ENCODE results near the gene COL9A1.

The COL9A1 gene

DNA sequence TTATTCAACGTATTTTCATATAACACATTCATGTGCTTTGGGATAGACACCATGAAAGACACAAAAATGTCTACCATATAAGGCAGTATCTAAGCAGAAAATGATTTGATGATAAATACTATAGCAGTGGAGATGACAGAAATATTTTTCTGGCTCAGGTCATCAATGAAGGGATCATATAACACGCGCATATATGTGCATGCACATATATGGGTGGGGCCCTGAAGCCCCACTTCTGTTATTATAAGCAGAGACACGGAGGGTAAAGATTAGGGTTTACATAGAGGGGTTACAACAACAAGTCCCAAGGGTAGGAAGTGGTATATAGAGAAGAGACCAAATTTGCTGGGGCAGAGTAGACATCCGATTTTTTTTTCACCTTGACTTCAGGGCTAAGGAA, 16.0 kb downstream of the COL9A1 start:
- DNase-seq, result no peak

DNA sequence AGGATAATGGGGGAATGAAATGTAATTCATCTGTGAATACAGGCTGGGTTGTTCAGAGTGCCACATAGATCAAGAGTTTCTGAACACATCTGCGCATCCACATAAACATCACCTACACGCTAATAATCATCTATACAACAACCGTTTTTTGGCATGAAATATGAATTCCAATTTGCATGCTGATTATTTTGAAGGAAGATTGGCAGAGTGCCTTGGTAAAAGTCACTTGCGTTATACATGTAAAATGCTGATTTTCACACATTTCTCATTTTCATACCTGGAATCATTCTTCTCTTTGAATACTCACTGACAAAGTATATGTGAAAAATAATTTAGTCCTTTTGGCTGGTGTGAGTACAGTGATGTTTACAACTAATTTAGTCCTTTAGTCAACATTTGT, 17.7 kb downstream of the COL9A1 start:
- no peak for DNase-seq

DNA sequence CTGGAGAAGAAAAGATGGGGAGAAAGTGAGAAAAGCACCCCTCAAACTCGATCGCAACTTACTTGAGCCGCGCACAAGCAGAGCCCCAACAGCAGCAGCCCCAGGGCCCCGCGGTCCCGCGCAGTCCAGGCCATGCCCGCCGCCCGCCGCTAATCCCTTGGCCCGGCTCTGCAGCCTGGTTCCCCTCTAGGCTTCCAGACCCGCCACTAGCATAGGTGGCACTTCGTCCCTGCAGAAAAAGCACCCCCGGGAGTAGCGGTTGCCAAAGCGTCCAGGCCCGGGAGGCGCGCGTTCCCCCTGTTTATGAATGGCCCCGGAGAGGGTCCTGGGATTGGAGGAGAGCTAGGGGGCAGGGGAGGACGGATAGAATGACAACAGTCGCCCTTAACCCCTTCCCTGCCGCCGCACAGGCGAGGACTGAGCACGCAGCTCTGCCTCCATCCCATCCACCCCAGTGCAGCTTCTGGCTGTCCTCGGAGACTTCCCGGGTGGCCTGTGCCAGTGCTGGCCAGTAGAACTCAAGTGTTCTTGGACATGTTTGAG, 19.9 kb downstream of the COL9A1 start:
- DNase-seq, result no peak

DNA sequence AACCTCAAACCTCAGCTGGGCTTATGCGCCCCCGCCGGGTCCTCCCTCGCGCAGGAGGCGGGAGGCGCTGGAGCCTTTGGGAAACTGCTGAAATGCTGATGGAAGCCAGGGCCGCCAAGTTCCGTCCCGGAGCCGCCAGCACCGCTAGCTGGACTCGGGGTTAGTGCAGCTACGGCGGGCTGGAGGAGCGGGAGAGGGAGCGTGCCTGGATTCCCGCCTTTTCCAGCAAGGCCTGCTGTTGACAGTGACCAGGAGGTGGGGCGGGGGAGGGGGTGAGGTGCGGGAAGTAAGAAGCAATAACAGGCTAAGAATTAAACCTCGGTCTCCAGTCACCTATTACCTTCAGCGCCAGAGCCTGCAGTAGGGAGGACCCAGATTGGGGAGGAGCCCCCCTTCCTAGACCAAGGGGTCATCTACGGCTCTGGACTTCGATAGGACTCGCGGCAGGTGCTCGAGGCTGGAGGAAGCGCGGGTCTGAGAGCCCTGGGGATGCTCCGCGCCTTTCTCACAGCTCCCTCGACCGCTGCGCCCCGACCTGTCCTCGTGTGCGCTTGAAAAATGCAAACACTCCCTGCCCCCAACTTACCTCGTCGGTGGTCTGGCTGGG, 20.5 kb downstream of the COL9A1 start:
- no peak for DNase-seq

- DNase-seq, result no peak
These were observed 21.0 kb downstream of the COL9A1 start for GRCh38 chr6:70281923-70282311.

- no peak for DNase-seq
These were observed 22.5 kb downstream of the COL9A1 start for GRCh38 chr6:70280400-70280853.

GRCh38 chr6:70277470-70277869, 25.4 kb downstream of the COL9A1 start:
- no peak for DNase-seq

GRCh38 chr6:70274338-70274737, 28.5 kb downstream of the COL9A1 start:
- DNase-seq, result no peak

- DNase-seq, result no peak
These were observed 30.8 kb downstream of the COL9A1 start for GRCh38 chr6:70272071-70272470.

DNA sequence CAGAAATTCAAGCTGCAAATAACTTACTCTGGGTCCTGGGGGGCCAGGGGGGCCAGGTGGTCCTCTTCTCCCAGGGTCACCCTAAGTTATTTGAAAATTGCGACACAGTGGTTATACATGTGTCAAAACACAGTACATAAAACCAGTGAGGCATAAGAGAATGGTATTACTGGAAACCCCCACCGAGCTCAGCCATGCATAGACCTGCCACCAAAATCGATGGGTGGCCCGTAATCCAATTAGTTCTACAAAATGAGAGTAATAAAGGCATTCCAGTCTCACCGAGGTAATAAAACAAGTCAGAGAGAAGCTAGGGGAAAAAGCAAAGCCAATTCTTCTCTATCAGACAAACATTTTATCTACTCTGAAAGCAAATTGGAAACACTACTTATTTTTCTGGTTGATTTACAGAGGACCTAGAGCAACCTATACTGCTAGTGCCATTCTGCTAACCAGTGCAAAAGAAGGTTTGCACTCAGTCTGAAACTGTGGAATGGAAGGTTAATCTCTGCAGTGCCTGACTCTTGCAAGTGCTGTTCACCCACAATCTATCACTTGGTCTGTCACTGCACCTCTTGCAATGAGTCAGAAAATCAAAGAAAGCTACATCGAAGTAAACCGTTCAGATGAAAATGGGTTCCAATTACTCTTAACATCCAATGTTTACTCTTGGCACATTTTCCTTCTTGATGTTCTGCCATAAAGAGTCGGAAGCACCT, 32.4 kb downstream of the COL9A1 start:
- DNase-seq, result no peak

GRCh38 chr6:70266142-70266541, 36.7 kb downstream of the COL9A1 start:
- no peak for DNase-seq

- no peak for DNase-seq
These were observed 38.6 kb downstream of the COL9A1 start for GRCh38 chr6:70264306-70264705.

GRCh38 chr6:70258483-70258882, 44.4 kb downstream of the COL9A1 start:
- DNase-seq, result no peak

- DNase-seq, result no peak
These were observed 45.1 kb downstream of the COL9A1 start for GRCh38 chr6:70257768-70258273.

DNA sequence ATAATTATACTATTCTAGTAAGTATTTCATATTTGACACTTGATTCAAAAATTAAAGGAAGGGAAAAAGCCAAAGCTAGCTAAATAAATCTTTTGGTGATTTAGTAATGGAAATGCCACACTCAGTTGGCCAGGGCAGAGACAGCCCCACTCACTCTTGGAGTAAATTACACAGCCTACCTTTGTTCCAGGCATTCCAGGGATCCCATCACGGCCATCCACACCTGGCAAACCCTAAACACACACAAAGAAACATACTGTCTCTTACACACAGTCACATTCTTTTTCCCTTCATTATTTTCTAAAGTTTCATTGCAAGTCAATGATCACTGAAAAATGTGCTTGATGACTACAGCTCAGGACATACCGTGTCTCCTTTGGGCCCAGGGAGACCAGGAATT, 48.1 kb downstream of the COL9A1 start:
- DNase-seq, result no peak

DNA sequence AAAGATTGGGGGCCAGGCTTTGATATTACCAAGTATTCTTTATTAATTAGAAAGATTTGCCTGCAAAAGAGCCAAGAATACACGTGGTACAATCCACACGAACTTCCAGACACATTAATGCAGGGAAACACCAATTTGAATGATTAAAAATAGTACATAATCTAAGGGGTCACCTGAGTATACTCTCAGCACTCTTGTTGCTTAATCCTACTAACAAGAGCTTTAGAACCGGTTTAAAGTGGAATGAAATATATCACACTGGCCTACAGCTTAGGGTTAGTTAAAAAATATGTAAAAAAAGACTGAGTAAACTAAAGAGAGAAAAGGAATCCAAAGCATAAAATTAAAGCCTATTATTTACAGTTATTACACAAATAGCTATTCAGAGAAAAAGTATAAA, 49.0 kb downstream of the COL9A1 start:
- no peak for DNase-seq

DNA sequence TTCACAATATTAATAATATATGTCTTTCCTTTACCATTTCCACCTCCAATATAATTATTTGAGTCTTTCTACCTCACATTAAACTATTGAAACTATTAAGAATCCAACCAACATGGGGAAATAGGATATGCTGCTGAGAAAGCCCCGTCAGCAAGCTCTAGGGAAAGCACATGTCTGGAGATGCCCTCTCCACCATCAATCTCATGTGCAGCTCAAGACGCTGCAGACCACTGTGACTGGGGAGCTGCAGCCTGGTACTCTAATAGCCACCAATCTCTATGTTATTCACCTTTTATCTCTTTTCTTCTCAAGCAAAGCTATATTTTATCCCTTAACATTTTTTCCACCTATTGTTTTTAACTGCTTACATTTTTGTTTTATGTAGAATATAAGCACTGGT, 50.3 kb downstream of the COL9A1 start:
- DNase-seq, result no peak

DNA sequence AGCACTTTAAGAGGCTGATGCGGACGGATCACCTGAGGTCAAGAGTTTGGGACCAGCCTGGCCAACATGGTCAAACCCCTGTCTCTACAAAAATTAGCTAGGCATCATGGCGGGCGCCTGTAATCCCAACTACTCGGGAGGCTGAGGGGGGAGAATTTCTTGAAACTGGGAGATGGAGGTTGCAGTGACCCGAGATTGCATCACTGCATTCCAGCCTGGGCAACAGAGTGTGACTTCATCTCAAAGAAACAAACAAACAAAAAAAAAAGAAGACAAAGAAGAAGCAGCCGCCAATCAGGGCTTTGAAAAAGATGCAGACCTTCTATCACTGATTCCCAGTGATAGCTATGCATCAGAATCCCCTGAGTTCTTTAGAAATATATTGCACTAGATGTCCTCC, 56.8 kb downstream of the COL9A1 start:
- DNase-seq, result no peak

DNA sequence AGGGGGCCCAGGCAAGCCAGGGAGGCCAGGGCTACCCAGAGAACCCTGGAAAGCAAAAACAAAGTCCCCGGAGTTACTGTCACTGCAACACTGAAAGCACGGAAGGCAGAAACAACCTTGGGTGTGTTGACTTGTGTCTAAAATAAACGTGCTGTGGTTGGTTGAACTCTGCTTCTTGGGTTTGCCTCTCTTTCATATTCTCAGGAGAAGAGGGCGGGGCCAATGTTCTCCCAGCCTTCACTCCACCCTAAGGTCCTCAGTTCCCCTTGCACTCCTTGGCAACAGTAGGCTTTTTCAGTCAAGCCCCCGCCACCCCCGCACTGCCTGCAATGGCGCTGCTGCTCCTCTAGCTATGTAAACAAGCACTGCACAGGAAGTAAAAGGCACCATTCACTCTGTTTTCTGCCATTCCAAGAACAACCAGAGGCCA, 60.9 kb downstream of the COL9A1 start:
- no peak for DNase-seq

DNA sequence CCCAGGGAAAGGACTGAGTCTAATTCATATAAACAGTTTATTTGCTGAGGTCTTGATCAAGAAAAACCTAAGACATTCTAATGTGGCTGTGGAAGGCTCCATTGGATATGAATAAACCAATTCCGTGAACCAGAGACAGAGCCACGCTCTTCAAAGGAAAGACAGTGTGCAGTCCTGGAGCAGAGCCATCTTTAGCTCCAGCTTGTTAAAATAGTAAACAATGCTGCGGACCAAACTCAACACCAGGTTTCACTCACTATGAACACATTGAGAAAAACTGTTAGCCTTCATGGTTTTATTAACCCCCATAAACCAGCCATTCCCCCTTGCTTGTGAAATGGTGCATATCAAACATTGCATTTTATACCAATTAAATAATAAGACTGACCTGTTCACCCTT, 61.9 kb downstream of the COL9A1 start:
- no peak for DNase-seq

DNA sequence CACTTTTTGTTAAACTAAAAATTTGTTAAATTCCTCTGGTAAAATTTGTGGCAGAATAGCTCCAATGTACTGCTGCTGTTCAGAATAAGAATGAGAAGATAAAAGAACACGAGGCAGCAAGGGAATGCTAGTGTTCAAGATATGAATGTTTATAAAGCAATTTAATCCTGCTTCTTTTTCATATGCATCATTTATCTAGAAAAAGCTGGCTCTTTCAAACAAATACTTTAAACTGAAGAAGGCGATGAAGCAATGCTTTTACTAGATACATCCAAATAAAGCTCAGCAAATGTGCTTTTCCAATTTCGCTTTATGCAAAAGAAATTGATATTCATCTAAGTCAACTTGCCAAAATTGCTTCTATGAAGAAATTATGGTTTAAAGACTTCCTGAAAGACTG, 66.5 kb downstream of the COL9A1 start:
- no peak for DNase-seq

- DNase-seq, result no peak
These were observed 68.2 kb downstream of the COL9A1 start for GRCh38 chr6:70234561-70235236.

DNA sequence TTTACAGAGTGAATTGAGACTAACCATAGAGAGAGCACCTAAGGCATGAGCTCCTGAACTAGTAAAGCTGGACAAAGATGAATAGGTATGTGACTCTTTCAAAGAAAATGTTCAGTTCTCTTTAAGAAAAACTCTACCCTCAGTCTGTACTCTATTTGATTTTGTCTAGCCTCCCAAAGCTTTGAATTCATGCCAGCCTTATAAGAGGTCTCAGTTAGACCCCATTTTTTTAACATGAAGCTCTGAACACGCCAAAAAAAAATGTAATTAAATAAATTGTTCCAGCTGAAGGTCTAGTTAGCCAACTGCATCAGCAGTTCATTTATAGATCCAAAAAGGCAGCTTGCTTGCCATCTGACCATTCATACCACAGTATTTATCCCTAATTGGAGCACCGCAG, 71.6 kb downstream of the COL9A1 start:
- no peak for DNase-seq

DNA sequence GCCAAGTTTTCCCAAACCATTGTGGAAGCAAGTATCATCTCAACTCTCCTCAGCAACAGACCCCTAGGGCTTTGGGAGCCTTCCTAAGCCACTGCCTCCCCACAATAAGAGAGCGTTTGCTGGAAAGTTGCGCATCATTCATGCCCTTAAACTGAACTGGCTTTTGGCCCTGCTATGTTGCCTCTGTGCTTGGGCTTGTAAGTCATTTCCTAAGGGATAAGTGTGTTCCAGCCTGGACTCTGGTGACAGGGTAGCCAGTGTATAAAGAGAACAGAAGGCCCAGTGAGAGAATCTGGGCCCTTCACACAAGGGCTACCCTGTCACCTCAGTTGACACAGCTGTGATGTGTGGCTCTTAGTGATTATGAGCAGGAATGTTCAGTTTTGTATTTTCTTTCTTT, 77.8 kb downstream of the COL9A1 start:
- DNase-seq, result no peak
